GM23338 (cell line): ENCODE measurements around the gene TGFBR3. TPM values are rescaled to one million over a fixed set of nuclear protein-coding genes. Genes with fewer than 3 reads are reported as not detected.

Source experiments
- ATAC-seq: fragments of 200-7000 bp; cut with Tn5 transposase; 3 replicates; pipeline ENCODE4 v1.9.1; 2020
- DNase-seq: peaks from one replicate; pipeline ENCODE4 v3.0.0-alpha.2; 2015; ENCODE audit warnings: low spot score
- H2AFZ ChIP-seq: fragments of 200-600 bp; sonication (generic); 2 replicates; pipeline ENCODE4 v1.8.0; 2016; ENCODE audit warnings: antibody characterized with exemption, mild to moderate bottlenecking, moderate library complexity
- H3F3A ChIP-seq: fragments of 200-600 bp; sonication (generic); replicated peaks from 2 replicates; pipeline ENCODE4 v1.8.0; 2017; ENCODE audit warnings: antibody characterized with exemption, mixed run types, low read depth
- H3K27ac ChIP-seq: fragments of 200-600 bp; sonication (generic); 2 replicates; pipeline ENCODE4 v1.6.1; 2016; ENCODE audit warnings: low read depth
- H3K27me3 ChIP-seq: fragments of 200-600 bp; sonication (generic); 2 replicates; pipeline ENCODE4 v1.8.0; 2016; ENCODE audit warnings: mild to moderate bottlenecking, mixed run types, moderate library complexity; ENCODE audit not compliant: insufficient read depth
- H3K36me3 ChIP-seq: fragments of 200-600 bp; sonication (generic); 2 replicates; pipeline ENCODE4 v1.8.0; 2016; ENCODE audit warnings: mild to moderate bottlenecking; ENCODE audit not compliant: insufficient read depth
- H3K4me1 ChIP-seq: fragments of 200-600 bp; sonication (generic); 2 replicates; pipeline ENCODE4 v1.8.0; 2016; ENCODE audit warnings: mild to moderate bottlenecking, moderate library complexity; ENCODE audit not compliant: insufficient read depth
- H3K4me2 ChIP-seq: fragments of 200-600 bp; sonication (generic); 2 replicates; pipeline ENCODE4 v1.7.1; 2017; ENCODE audit warnings: mixed run types
- H3K4me3 ChIP-seq: fragments of 200-600 bp; sonication (generic); 2 replicates; pipeline ENCODE4 v1.6.1; 2016; ENCODE audit warnings: mixed run types
- H3K79me2 ChIP-seq: fragments of 200-600 bp; sonication (generic); replicated peaks from 2 replicates; pipeline ENCODE4 v1.8.0; 2017; ENCODE audit warnings: mild to moderate bottlenecking; ENCODE audit not compliant: insufficient read depth
- H3K9me2 ChIP-seq: fragments of 200-600 bp; sonication (generic); 2 replicates; pipeline ENCODE4 v1.8.0; 2017; ENCODE audit not compliant: insufficient read depth
- H4K20me1 ChIP-seq: fragments of 200-600 bp; sonication (generic); replicated peaks from 2 replicates; pipeline ENCODE4 v1.8.0; 2017; ENCODE audit warnings: mild to moderate bottlenecking; ENCODE audit not compliant: insufficient read depth
- H3K27ac Mint-ChIP-seq: 2 replicates; pipeline ENCODE4 v1.8.0; 2020; ENCODE audit warnings: inconsistent platforms, mild to moderate bottlenecking, moderate library complexity, mixed read lengths
- H3K27me3 Mint-ChIP-seq: 3 replicates; pipeline ENCODE4 v1.8.0; 2022; ENCODE audit warnings: low read depth, mild to moderate bottlenecking, moderate library complexity, mixed read lengths, inconsistent platforms; ENCODE audit not compliant: insufficient read depth, poor library complexity
- H3K36me3 Mint-ChIP-seq: 3 replicates; pipeline ENCODE4 v1.8.0; 2021; ENCODE audit warnings: low read depth, mild to moderate bottlenecking, inconsistent platforms, moderate library complexity, mixed read lengths
- H3K4me1 Mint-ChIP-seq: 3 replicates; pipeline ENCODE4 v1.8.0; 2020; ENCODE audit warnings: mild to moderate bottlenecking, inconsistent platforms, mixed read lengths
- H3K4me3 Mint-ChIP-seq: 3 replicates; pipeline ENCODE4 v1.8.0; 2021; ENCODE audit warnings: moderate library complexity, mild to moderate bottlenecking, inconsistent platforms, mixed read lengths
- H3K9me3 Mint-ChIP-seq: 3 replicates; pipeline ENCODE4 v1.8.0; 2020; ENCODE audit warnings: moderate library complexity, mild to moderate bottlenecking, inconsistent platforms, mixed read lengths
- CREB1 ChIP-seq: fragments of 250-450 bp; sonication (Bioruptor Pico); IDR thresholded peaks from 2 replicates; pipeline ENCODE4 v1.5.0; 2020; ENCODE audit warnings: low read depth, mild to moderate bottlenecking, moderate library complexity
- EZH2 ChIP-seq: fragments of 200-600 bp; sonication (generic); IDR thresholded peaks from one replicate; pipeline ENCODE4 v1.8.0; 2017; ENCODE audit warnings: antibody characterized with exemption, mild to moderate bottlenecking, low read depth; ENCODE audit not compliant: unreplicated experiment
- EZH2phosphoT487 ChIP-seq: fragments of 200-600 bp; sonication (generic); IDR thresholded peaks from one replicate; pipeline ENCODE4 v1.8.1; 2018; ENCODE audit warnings: antibody characterized with exemption; ENCODE audit not compliant: unreplicated experiment
- JUNB ChIP-seq: IDR thresholded peaks from one replicate; pipeline ENCODE4 v1.6.1; 2016; ENCODE audit warnings: antibody characterized with exemption; ENCODE audit not compliant: unreplicated experiment
- NANOG ChIP-seq: IDR thresholded peaks from 2 replicates; pipeline ENCODE4 v1.6.1; 2016; ENCODE audit warnings: antibody characterized with exemption, borderline replicate concordance
- POLR2AphosphoS5 ChIP-seq: IDR thresholded peaks from 2 replicates; pipeline ENCODE4 v1.6.1; 2016; ENCODE audit warnings: antibody characterized with exemption, low read depth
- ZNF114 ChIP-seq: fragments of 250-450 bp; sonication (Bioruptor Pico); IDR thresholded peaks from 2 replicates; pipeline ENCODE4 v1.5.0; 2020; ENCODE audit warnings: mild to moderate bottlenecking, moderate library complexity
- ZNF331 ChIP-seq: fragments of 250-450 bp; sonication (Bioruptor Pico); IDR thresholded peaks from 2 replicates; pipeline ENCODE4 v1.5.0; 2020; ENCODE audit warnings: low read depth, mild to moderate bottlenecking, moderate library complexity
- polyA plus RNA-seq: library from polyadenylated mRNA; unstranded; fragments of >200 nt; fragmentation: Nextera tagmentation; extraction: Ambion mirVana; gene quantifications from 2 replicates; pipeline ENCODE4 v1.2.1, GENCODE V29; 2016
- total RNA-seq: library from RNA; depleted of rRNA; stranded (reverse); fragments of >200 nt; shearing (Covaris generic); gene quantifications from 2 replicates; pipeline ENCODE4 v1.2.3, GENCODE V29; 2014
- TF ChIP-seq, protein P1 (sequence below): IDR thresholded peaks from 2 replicates; pipeline ENCODE4 v1.6.1; 2016; ENCODE audit warnings: antibody characterized with exemption
- TF ChIP-seq, protein P2 (sequence below): IDR thresholded peaks from one replicate; pipeline ENCODE4 v1.6.1; 2018; ENCODE audit warnings: antibody characterized with exemption; ENCODE audit not compliant: unreplicated experiment
- TF ChIP-seq, protein P3 (sequence below), 2 experiments: fragments of 200-600 bp in 1 of 2; sonication (generic) in 1 of 2; conservative IDR thresholded peaks; 2 replicates each; pipeline versions ENCODE4 v1.5.1 to v1.6.1; 2016 to 2017; ENCODE audit warnings: antibody characterized with exemption in 2 of 2, low read depth in 2 of 2, mild to moderate bottlenecking in 2 of 2, moderate library complexity in 1 of 2

TGFBR3 gene
- total and polyA plus RNA-seq, 2 experiments from 2014 or later, result 1.7 to 2.9 TPM

DNA sequence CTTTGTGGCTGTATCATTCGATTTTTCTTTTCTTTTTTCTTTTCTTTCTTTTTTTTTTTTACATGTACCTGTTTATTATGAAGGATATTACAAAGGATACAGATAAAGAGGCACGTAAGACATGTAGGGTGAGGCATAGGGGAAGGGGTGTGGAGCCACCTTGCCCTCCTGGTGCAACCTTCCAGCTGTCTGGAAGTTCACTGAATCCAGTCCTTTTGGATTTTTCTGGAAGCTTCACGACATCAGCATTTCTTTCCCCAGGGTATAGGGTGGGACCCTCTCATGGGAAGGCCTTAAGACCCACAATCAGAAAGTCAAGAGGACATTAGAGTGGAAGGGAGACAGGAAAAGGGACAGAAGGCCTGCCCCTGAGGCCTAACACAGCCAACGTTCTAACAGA is 30.1 kb upstream of the TGFBR3 start:
- H3K9me2 ChIP-seq, result no peaks in the 10 kb centered on the region
- H2AFZ ChIP-seq, result peak overlapping the region; percentile 78; the same call in 1 of the 2 replicates
- H3F3A ChIP-seq, result no peaks in the 10 kb centered on the region
- no peaks in the 10 kb centered on the region for H3K79me2 ChIP-seq
- Mint-ChIP-seq H3K27me3 (peaks cover 2% of the 10 kb centered on the region), H3K4me1 (peaks cover 15% of the 10 kb centered on the region), H3K9me3 (0 out of 3 replicates have a peak, but pooled peaks cover 3% of the 10 kb centered on the region), H3K4me3 (no peak overlapping the region), H3K27ac (0 out of 2 replicates have a peak overlapping the region, but pooled peaks have one; percentile 31), H3K36me3 (no peaks in the 10 kb centered on the region)
- H3K4me3 ChIP-seq, result no peak overlapping the region
- peaks cover 5% of the 10 kb centered on the region; the same call in 1 of the 2 replicates for H3K4me1 ChIP-seq
- TF ChIP-seq, protein P1, sequence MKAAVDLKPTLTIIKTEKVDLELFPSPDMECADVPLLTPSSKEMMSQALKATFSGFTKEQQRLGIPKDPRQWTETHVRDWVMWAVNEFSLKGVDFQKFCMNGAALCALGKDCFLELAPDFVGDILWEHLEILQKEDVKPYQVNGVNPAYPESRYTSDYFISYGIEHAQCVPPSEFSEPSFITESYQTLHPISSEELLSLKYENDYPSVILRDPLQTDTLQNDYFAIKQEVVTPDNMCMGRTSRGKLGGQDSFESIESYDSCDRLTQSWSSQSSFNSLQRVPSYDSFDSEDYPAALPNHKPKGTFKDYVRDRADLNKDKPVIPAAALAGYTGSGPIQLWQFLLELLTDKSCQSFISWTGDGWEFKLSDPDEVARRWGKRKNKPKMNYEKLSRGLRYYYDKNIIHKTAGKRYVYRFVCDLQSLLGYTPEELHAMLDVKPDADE, result no peak
- TF ChIP-seq ZNF331 (CRISPR knock-in tag) (no peak), POLR2AphosphoS5 (no peak)
- TF ChIP-seq, protein P2, sequence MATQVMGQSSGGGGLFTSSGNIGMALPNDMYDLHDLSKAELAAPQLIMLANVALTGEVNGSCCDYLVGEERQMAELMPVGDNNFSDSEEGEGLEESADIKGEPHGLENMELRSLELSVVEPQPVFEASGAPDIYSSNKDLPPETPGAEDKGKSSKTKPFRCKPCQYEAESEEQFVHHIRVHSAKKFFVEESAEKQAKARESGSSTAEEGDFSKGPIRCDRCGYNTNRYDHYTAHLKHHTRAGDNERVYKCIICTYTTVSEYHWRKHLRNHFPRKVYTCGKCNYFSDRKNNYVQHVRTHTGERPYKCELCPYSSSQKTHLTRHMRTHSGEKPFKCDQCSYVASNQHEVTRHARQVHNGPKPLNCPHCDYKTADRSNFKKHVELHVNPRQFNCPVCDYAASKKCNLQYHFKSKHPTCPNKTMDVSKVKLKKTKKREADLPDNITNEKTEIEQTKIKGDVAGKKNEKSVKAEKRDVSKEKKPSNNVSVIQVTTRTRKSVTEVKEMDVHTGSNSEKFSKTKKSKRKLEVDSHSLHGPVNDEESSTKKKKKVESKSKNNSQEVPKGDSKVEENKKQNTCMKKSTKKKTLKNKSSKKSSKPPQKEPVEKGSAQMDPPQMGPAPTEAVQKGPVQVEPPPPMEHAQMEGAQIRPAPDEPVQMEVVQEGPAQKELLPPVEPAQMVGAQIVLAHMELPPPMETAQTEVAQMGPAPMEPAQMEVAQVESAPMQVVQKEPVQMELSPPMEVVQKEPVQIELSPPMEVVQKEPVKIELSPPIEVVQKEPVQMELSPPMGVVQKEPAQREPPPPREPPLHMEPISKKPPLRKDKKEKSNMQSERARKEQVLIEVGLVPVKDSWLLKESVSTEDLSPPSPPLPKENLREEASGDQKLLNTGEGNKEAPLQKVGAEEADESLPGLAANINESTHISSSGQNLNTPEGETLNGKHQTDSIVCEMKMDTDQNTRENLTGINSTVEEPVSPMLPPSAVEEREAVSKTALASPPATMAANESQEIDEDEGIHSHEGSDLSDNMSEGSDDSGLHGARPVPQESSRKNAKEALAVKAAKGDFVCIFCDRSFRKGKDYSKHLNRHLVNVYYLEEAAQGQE, result no peak
- H3K36me3 ChIP-seq, result no peaks in the 10 kb centered on the region
- no peak overlapping the region for H3K4me2 ChIP-seq
- H3K27me3 ChIP-seq, result no peaks in the 10 kb centered on the region
- no peaks in the 10 kb centered on the region for H4K20me1 ChIP-seq
- H3K27ac ChIP-seq, result no peak overlapping the region
- DNase-seq (no peak), ATAC-seq (no peak)

DNA sequence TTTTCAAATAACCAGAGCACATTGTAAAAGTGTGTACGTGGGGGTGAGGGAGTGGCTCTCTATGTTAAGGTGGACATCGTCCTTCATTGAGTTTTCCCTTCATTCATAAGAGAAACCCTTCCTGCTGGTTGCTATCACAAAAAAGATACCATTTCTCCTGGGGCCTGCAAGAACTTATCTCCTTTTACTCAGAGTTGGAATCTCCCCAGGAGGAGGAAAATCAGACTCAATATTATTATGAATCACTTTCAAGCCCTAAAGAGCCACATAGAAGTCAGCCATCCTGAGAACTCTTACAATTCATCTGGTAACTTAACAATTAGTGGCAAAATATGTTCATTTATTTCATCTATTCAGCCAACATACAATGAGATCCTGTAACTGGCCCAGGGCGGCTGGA is 27.1 kb upstream of the TGFBR3 start:
- H3K4me1 ChIP-seq, result peaks cover 5% of the 10 kb centered on the region; the same call in 1 of the 2 replicates
- no peak for DNase-seq
- ATAC-seq, result no peak
- no peak overlapping the region for H3K27ac Mint-ChIP-seq
- no peaks in the 10 kb centered on the region for H3K27me3 ChIP-seq
- H3K4me1 Mint-ChIP-seq, result peaks cover 15% of the 10 kb centered on the region
- H3K36me3 ChIP-seq, result no peaks in the 10 kb centered on the region
- no peaks in the 10 kb centered on the region for H3K9me2 ChIP-seq
- no peaks in the 10 kb centered on the region for H3F3A ChIP-seq
- 0 out of 3 replicates have a peak, but pooled peaks cover 3% of the 10 kb centered on the region for H3K9me3 Mint-ChIP-seq
- H3K27ac ChIP-seq, result no peak overlapping the region
- peak overlapping the region; percentile 86; the same call in 1 of the 2 replicates for H2AFZ ChIP-seq
- H3K27me3 Mint-ChIP-seq, result peaks cover 2% of the 10 kb centered on the region
- no peaks in the 10 kb centered on the region for H3K36me3 Mint-ChIP-seq
- H3K4me3 Mint-ChIP-seq, result no peak overlapping the region
- no peaks in the 10 kb centered on the region for H4K20me1 ChIP-seq
- H3K4me3 ChIP-seq, result no peak overlapping the region
- H3K79me2 ChIP-seq, result no peaks in the 10 kb centered on the region
- no peak overlapping the region for H3K4me2 ChIP-seq
- TF ChIP-seq ZNF331 (CRISPR knock-in tag), result no peak
- no peak for TF ChIP-seq CREB1 (CRISPR knock-in tag)
- TF ChIP-seq NANOG, result no peak
- no peak for TF ChIP-seq JUNB
- TF ChIP-seq, protein P3, sequence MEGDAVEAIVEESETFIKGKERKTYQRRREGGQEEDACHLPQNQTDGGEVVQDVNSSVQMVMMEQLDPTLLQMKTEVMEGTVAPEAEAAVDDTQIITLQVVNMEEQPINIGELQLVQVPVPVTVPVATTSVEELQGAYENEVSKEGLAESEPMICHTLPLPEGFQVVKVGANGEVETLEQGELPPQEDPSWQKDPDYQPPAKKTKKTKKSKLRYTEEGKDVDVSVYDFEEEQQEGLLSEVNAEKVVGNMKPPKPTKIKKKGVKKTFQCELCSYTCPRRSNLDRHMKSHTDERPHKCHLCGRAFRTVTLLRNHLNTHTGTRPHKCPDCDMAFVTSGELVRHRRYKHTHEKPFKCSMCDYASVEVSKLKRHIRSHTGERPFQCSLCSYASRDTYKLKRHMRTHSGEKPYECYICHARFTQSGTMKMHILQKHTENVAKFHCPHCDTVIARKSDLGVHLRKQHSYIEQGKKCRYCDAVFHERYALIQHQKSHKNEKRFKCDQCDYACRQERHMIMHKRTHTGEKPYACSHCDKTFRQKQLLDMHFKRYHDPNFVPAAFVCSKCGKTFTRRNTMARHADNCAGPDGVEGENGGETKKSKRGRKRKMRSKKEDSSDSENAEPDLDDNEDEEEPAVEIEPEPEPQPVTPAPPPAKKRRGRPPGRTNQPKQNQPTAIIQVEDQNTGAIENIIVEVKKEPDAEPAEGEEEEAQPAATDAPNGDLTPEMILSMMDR (conservative IDR thresholded peaks at IDR 0.05; ENCODE audit: low read depth in 2 of 2), result no peak
- TF ChIP-seq ZNF114 (CRISPR knock-in tag), result no peak
- TF ChIP-seq EZH2phosphoT487, result no peak
- TF ChIP-seq, protein P1, result no peak
- no peak for TF ChIP-seq EZH2
